Esophagus squamous epithelium (tissue), 4 donors: Measurements from ENCODE around the gene GAB2.

Experiments
- CTCF ChIP-seq, 6 experiments: fragments of 450-650 bp in 4 of 6; fragments of 200-600 bp in 2 of 6; sonication (generic) in 2 of 6; IDR thresholded peaks; one replicate each; pipeline ENCODE4 v1.5.1; 2016 to 2019; ENCODE audit warnings: antibody characterized with exemption in 6 of 6, mild to moderate bottlenecking in 4 of 6, moderate library complexity in 4 of 6
- POLR2A ChIP-seq, 4 donors: fragments of 450-650 bp; IDR thresholded peaks; one replicate each; pipeline ENCODE4 v1.6.1; 2017; ENCODE audit warnings: antibody characterized with exemption in 4 of 4, mild to moderate bottlenecking in 4 of 4, moderate library complexity in 3 of 4

GRCh38 chr11:78312712-78313111 lies 104.9 kb downstream of the GAB2 start:
- TF ChIP-seq CTCF (IDR thresholded peaks at IDR 0.05) (no peak), POLR2A (IDR thresholded peaks at IDR 0.05) (no peak)
